HG03342 (cell line): Measurements from ENCODE around the gene HTT-AS.
"Not testable (repeated sequence)": the region's sequence is repeated elsewhere in the genome, so short reads cannot be mapped to it uniquely, and the experiment has no call there.

Source experiments
- ATAC-seq: cut with Tn5 transposase; IDR thresholded peaks from one replicate; pipeline ENCODE4 v1.9.1; 2021; ENCODE audit warnings: mild to moderate bottlenecking, moderate library complexity; ENCODE audit not compliant: unreplicated experiment

The HTT-AS gene

GRCh38 chr4:3054169-3054759, 20.1 kb downstream of the HTT-AS start:
- no peak for ATAC-seq

- not testable (repeated sequence) for ATAC-seq
Measured at GRCh38 chr4:3051141-3051897, 23.0 kb downstream of the HTT-AS start.

GRCh38 chr4:3047464-3048286, 26.7 kb downstream of the HTT-AS start:
- ATAC-seq = peak; percentile 86

GRCh38 chr4:3046623-3047022, 27.7 kb downstream of the HTT-AS start:
- ATAC-seq = no peak

- ATAC-seq = no peak
Measured at GRCh38 chr4:3046162-3046561, 28.2 kb downstream of the HTT-AS start.

DNA sequence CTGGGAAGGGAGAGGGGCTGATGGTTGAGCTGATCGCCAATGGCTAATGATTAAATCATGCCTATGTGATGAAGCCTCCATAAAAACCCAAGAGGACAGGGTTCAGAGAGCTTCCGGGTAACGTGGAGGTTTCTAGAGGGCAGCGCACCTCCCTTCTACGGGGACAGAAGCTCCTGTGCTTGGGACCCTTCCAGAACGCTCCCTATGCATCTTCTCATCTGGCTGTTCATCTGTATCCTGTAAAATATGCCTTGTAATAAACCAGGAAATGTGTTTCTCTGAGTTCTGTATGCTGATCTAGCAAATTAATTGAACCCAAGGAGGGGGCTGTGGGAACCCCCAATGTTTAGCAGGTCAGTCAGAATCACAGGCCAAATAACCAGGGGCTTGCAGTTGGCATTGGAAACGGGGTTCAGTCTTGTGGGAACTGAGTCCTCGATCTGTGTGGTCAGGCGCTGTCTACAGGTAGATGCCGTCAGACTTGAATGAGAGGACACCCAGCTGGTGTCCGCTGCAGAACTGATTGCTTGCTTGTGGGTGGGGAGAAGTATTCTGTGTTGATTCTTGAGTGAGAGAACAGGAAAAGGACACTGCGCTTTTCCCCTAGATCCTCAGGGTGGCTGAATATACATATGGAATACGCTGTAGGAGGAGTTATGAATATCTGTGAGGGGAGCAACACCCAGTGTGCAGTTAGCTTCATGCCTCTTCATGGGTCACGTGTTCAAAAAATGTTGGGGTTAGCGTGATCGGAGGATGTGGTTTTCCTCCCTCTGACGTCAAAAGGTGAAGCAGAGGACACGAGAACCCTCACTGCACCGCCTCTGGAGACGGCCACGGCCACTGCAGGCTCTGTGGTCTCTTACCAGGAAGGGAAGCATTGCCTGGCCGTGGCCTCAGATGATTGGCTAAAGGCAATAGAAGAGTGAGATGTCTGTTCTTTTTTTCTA, 29.2 kb downstream of the HTT-AS start:
- no peak for ATAC-seq

- no peak for ATAC-seq
Measured at GRCh38 chr4:3043282-3044020, 30.9 kb downstream of the HTT-AS start.

DNA sequence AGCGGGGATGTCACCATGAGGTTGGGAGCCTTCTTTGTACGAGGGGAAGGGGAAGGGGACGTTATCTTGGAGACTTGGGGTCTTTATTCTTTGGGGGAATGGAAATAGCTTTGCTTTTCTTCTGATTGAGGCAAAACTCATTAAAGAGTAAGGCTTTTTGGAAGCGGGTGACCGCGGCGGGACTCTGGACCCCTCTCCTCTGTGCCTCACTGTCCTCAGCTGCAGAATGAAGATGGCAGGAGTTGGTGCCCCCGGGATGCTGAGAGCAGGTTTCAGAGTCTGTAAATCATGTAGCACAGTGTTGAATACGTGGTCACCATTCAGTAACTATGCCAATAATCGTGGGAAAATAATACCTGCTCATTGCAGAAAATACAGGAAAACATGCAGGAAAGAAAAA, 32.1 kb downstream of the HTT-AS start:
- ATAC-seq = no peak

GRCh38 chr4:3041192-3042142, 32.9 kb downstream of the HTT-AS start:
- ATAC-seq = no peak

GRCh38 chr4:3040452-3041191, 33.7 kb downstream of the HTT-AS start:
- no peak for ATAC-seq

GRCh38 chr4:3039706-3040366, 34.5 kb downstream of the HTT-AS start:
- no peak for ATAC-seq

- ATAC-seq = no peak
Measured at GRCh38 chr4:3037957-3038461, 36.3 kb downstream of the HTT-AS start.

GRCh38 chr4:3036131-3036952, 38.0 kb downstream of the HTT-AS start:
- no peak for ATAC-seq

DNA sequence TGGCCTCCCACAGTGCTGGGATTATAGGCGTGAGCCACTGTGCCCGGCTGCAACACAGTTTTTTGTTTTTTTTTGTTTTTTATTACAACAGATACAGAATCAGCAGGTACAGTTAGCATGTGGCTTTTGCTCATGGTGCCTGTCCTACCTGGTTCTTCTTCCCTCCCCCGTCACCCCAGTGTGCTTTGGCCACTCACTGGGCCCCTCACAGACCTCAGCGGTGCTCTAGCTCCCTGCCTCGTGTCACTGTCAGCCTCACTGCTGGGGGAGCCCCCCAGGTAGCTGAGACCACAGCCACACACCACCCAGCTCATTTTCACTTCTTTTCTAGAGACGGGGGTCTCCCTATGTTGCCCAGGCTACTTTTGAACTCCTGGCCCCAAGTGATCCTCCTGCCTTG, 38.7 kb downstream of the HTT-AS start:
- no peak for ATAC-seq

- no peak for ATAC-seq
Measured at GRCh38 chr4:3035249-3035648, 39.1 kb downstream of the HTT-AS start.

DNA sequence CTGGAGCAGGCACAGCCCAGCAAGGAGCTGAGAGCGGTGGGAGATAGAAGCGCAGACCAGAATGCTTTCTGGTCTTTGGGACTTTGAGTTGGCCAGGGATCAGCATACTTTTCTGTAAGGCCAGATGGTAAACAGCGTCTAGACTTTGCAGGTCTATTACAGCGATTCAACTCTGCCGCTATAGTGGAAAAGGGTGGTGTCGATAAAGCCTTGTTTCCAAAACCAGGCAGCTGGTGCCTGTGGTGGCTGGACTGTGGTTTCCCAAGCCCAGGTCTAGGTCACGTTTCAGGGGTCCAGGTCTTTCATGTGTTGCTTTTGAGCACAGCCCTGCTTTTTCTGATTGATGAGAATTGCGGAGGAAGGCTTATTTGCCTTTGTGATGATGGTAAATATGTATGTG, 40.1 kb downstream of the HTT-AS start:
- ATAC-seq = no peak
